Left ventricle myocardium inferior (tissue), 1 donor: ENCODE measurements around the gene DNAH8. TPM values are rescaled to one million over a fixed set of nuclear protein-coding genes. Genes with fewer than 3 reads are reported as not detected.

Experiments used
- DNase-seq: peaks from one replicate; pipeline ENCODE4 v3.0.0-alpha.2; 2020
- H3K27ac ChIP-seq: fragments of 200-600 bp; replicated peaks from 2 replicates; pipeline ENCODE4 v1.8.0; 2021
- H3K27me3 ChIP-seq: fragments of 200-600 bp; 2 replicates; pipeline ENCODE4 v1.8.0; 2021; ENCODE audit warnings: low read depth
- H3K36me3 ChIP-seq: fragments of 200-600 bp; 2 replicates; pipeline ENCODE4 v1.8.0; 2021
- H3K4me1 ChIP-seq: fragments of 200-600 bp; 2 replicates; pipeline ENCODE4 v1.8.0; 2021
- H3K4me3 ChIP-seq: fragments of 200-600 bp; 2 replicates; pipeline ENCODE4 v1.8.0; 2021; ENCODE audit warnings: mild to moderate bottlenecking, moderate library complexity
- H3K9me3 ChIP-seq: fragments of 200-600 bp; replicated peaks from 2 replicates; pipeline ENCODE4 v1.8.0; 2021
- intact Hi-C: fragments of 100-400 bp; cut with micrococcal nuclease; formaldehyde crosslinking; loops from one replicate; pipeline ENCODE4 v1.11.0; 2022
- total RNA-seq: library from RNA; stranded (reverse); fragmentation: NEBNext Ultra II Directional; extraction: Animal tissue kit (Norgen Biotek cat#: 25700); gene quantifications from one replicate; pipeline ENCODE4 v1.2.1, GENCODE V29; 2021
- TF ChIP-seq, protein P1 (sequence below): fragments of 200-600 bp; IDR thresholded peaks from 2 replicates; pipeline ENCODE4 v1.8.0; 2021; ENCODE audit warnings: antibody characterized with exemption, mild to moderate bottlenecking, borderline replicate concordance
- donor health status: DM: no; HTN: yes; CAD: no; lungs with severe emphysema.

DNAH8 gene
- total RNA-seq, 1 donor from 2014 or later = 0.03 TPM

DNA sequence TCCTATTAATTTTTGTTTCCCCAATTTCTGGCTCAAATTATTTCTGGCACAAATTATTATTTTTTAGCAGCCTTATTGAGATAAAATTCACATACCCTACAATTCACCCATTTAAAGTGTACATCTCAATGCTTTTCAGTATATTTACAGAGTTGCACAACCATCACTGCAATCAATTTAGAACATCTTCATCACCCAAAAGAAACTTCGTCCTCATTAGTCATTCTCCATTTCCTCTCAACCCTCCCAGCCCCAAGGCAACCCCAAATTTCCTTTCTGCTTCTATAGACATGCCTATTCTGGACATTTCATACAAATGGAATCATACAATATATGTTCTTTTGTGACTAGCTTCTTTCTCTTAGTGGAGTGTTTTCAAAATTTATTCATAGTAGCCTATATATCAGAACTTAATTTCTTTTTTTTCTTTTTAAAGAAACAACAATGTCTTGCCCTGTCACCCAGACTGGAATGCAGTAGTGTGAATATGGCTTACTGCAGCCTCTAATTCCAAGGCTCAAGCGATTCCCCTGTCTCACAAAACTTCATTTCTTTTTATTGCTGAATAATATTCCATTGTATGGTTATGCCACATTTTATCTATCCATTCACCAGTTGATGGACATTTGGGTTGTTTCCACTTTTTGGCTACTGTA, 84.5 kb downstream of the DNAH8 start:
- peaks cover 84% of the 10 kb centered on the region for H3K27me3 ChIP-seq
- TF ChIP-seq, protein P1, sequence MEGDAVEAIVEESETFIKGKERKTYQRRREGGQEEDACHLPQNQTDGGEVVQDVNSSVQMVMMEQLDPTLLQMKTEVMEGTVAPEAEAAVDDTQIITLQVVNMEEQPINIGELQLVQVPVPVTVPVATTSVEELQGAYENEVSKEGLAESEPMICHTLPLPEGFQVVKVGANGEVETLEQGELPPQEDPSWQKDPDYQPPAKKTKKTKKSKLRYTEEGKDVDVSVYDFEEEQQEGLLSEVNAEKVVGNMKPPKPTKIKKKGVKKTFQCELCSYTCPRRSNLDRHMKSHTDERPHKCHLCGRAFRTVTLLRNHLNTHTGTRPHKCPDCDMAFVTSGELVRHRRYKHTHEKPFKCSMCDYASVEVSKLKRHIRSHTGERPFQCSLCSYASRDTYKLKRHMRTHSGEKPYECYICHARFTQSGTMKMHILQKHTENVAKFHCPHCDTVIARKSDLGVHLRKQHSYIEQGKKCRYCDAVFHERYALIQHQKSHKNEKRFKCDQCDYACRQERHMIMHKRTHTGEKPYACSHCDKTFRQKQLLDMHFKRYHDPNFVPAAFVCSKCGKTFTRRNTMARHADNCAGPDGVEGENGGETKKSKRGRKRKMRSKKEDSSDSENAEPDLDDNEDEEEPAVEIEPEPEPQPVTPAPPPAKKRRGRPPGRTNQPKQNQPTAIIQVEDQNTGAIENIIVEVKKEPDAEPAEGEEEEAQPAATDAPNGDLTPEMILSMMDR = no peak
- H3K4me1 ChIP-seq = no peaks in the 10 kb centered on the region
- no peaks in the 10 kb centered on the region for H3K9me3 ChIP-seq
- no peak for DNase-seq
- intact Hi-C loops = no loop called here
- H3K27ac ChIP-seq = no peak overlapping the region
- H3K4me3 ChIP-seq = no peak overlapping the region
- H3K36me3 ChIP-seq = no peaks in the 10 kb centered on the region

DNA sequence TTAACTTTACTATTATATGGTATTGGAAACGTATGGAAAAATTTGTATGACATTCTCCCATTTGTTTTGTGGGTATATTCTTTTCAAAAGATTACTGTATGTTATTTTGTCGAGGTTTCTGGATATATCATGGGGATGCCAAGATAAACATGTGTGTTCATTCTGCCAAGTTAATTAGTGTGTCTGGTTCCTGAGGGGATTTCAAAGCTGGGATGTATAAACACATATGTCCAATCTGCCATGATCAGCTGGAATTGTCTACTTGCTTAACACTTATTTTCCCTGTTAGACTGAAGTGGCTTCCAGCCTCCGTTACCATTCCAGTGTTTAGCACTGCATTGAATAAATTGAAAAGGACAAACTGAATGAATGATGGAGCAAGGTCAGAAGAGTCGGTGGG, 86.2 kb downstream of the DNAH8 start:
- peaks cover 91% of the 10 kb centered on the region for H3K27me3 ChIP-seq
- no peak overlapping the region for H3K4me3 ChIP-seq
- H3K4me1 ChIP-seq = no peaks in the 10 kb centered on the region
- no peak overlapping the region for H3K27ac ChIP-seq
- TF ChIP-seq, protein P1 = no peak
- DNase-seq = no peak
- H3K36me3 ChIP-seq = no peaks in the 10 kb centered on the region
- intact Hi-C loops = no loop called here
- no peaks in the 10 kb centered on the region for H3K9me3 ChIP-seq

DNA sequence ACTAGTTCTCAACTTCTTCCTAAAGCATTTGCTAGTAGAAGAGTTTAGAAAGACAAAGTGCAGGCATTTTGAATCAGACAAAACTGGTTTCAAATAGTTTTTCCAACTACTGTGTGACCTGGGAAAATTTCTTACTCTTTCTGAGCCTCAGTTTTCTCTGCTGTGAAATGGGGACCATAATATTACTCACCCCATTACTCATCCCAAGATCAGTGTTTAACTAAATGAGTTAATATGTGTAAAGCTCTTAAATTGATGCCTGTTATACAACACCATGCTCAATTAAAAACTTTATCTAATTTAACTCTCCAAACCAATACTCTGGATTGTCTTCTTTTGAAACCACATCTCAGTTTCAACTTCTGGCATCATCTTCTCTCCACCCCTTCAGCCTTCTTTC, 87.4 kb downstream of the DNAH8 start:
- peaks cover 91% of the 10 kb centered on the region for H3K27me3 ChIP-seq

DNA sequence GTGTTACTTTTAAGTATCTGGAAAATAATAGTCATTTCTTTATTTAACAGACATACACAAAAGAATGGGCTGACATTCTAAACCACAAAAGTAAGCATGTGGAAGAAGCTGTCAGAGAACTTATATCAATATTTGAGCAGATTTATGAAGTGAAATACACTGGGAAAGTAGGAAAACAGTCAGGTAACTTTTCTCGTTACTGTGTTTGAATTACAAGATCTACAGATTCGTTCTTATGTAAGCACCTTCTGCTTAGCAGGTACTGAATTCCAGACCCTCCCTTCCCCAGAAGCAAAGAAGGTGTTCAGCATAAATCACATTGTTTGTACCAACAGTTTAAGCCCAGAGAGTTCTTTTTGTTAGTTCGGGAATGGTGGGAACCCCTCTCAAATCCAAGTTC, 88.0 kb downstream of the DNAH8 start:
- intact Hi-C loops = no loop called here
- no peak for DNase-seq
- Histone ChIP-seq H3K9me3 (no peaks in the 10 kb centered on the region), H3K27ac (no peak overlapping the region), H3K36me3 (no peaks in the 10 kb centered on the region), H3K4me3 (no peak overlapping the region), H3K4me1 (no peaks in the 10 kb centered on the region), H3K27me3 (peaks cover 91% of the 10 kb centered on the region)
- TF ChIP-seq, protein P1 = no peak

More for the DNA sequence above, 87.4 kb downstream of the DNAH8 start:
- no peak for DNase-seq
- Histone ChIP-seq H3K4me3 (no peak overlapping the region), H3K36me3 (no peaks in the 10 kb centered on the region), H3K27ac (no peak overlapping the region), H3K4me1 (no peaks in the 10 kb centered on the region), H3K9me3 (no peaks in the 10 kb centered on the region)
- TF ChIP-seq, protein P1 = no peak
- intact Hi-C loops = no loop called here

DNA sequence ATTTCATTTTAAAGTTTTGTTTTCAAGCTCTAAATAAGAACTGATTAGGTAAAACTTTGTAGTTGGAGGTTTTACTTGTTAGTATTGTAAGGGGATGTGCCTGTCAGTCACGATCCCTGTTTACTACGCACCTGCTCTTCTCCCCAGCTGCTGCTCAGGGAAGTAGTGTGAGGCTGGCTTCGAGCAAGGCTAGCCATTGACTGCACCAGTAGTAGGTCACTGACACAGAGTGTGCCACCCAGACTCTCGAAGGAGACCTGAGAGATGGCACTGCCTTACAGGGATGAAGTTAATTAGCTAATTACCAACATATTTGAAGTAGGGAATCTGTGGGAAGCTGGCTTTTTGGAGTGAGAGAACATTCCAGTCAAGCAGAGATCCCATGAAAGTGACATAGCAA, 89.2 kb downstream of the DNAH8 start:
- no peaks in the 10 kb centered on the region for H3K9me3 ChIP-seq
- H3K27me3 ChIP-seq = peaks cover 88% of the 10 kb centered on the region
- intact Hi-C loops = no loop called here
- H3K36me3 ChIP-seq = no peaks in the 10 kb centered on the region
- no peaks in the 10 kb centered on the region for H3K4me1 ChIP-seq
- H3K4me3 ChIP-seq = no peak overlapping the region
- DNase-seq = no peak
- H3K27ac ChIP-seq = no peak overlapping the region
- TF ChIP-seq, protein P1 = no peak
